ES-I3 (cell line): ENCODE data around the gene CNTN5.

Experiments
- H3K36me3 ChIP-seq: 2 replicates; pipeline ENCODE4 v1.6.1; 2013; ENCODE audit warnings: mild to moderate bottlenecking, low read length, control low read depth, moderate library complexity; ENCODE audit not compliant: insufficient read depth
- H3K4me1 ChIP-seq: 2 replicates; pipeline ENCODE4 v1.6.1; 2013; ENCODE audit warnings: mild to moderate bottlenecking, control low read depth, low read length; ENCODE audit not compliant: insufficient read depth
- H3K9ac ChIP-seq: 2 replicates; pipeline ENCODE4 v1.6.1; 2013; ENCODE audit warnings: low read depth, mild to moderate bottlenecking, low read length, moderate library complexity
- H3K9me3 ChIP-seq: 2 replicates; pipeline ENCODE4 v1.6.1; 2013; ENCODE audit warnings: mild to moderate bottlenecking, low read length, moderate library complexity; ENCODE audit not compliant: control insufficient read depth, insufficient read depth

The CNTN5 gene

DNA sequence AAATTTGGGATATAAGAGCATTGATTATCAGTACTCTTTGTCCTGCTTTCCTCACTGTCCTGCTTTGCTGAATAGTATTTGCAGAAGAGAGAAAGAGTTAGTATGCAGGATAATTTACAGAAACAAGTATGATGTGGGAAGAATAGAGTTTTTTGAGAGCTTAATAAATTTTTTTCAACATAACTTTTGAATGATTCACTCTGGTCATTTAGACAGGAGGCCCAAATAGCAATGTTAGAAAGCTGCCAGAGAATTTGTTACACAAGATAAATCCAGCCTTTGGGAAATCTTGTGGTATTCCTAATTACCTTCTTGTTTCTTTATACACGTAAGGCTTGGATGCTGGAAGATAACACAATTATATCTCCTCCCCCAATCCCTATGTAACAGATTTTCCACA lies 484.6 kb downstream of the CNTN5 start:
- no peak overlapping the region for H3K9ac ChIP-seq
- peaks cover 6% of the 10 kb centered on the region; the same call in 1 of the 2 replicates for H3K4me1 ChIP-seq
- no peaks in the 10 kb centered on the region for H3K9me3 ChIP-seq
- H3K36me3 ChIP-seq: no peaks in the 10 kb centered on the region

DNA sequence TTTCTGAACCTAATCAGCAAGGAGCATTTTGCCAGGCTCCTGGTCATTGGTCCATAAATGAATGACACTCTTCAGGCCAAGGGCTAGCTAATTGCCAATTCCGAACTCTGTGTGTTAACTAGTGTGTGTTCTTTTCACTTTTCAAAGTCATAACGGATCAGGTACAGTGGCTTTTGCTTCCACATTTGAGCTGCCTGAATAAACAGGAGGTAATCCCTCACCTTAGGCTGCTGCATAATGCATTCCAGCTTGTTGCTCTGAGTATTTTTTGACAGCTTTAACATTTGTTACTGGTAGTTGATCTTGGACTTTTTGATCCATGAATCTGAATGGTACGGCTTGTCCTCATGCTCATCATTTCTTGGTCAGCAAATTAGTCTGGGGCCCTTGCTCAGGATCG lies 485.1 kb downstream of the CNTN5 start:
- Histone ChIP-seq H3K9me3 (no peaks in the 10 kb centered on the region), H3K4me1 (peaks cover 6% of the 10 kb centered on the region; the same call in 1 of the 2 replicates), H3K36me3 (no peaks in the 10 kb centered on the region), H3K9ac (no peak overlapping the region)

DNA sequence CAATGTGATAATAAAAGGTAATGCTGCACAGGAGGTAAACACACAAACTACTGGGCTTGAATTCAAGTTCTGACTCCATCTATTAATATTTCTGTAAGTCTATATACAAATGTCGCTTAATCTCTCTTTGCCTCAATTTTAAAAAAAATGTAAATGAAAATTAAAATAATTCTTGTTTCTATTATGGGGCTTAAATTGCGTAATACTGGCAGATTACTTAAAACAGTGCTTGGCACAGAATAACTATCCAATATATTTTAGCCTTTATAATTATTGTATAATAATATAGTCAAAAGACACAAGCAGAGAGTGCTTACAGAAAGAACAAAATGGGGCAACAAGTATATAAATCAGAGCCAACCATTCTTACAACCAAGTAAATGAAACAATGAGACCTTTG lies 489.1 kb downstream of the CNTN5 start:
- H3K4me1 ChIP-seq: peaks cover 6% of the 10 kb centered on the region; the same call in 1 of the 2 replicates
- no peaks in the 10 kb centered on the region for H3K9me3 ChIP-seq

DNA sequence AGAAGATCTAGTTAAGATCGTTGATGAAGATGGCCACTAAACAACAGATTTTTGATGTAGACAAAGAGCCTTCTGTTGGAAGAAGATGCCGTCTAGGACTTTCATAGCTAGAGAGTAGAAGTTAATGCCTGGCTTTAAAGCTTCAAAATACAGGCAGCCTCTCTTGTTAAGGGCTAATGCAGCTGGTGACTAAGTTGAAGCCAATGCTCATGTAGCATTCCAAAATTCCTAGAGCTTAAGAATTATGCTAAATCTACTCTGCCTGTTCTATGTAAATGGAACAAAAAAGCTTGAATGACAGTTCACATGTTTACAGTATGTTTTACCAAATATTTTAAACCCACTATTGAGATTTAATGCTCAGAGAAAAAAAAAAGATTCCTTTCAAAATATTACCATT lies 492.6 kb downstream of the CNTN5 start:
- H3K9ac ChIP-seq: no peak overlapping the region
- H3K4me1 ChIP-seq: no peaks in the 10 kb centered on the region
- H3K9me3 ChIP-seq: no peaks in the 10 kb centered on the region
- no peaks in the 10 kb centered on the region for H3K36me3 ChIP-seq

More for the DNA sequence above, 489.1 kb downstream of the CNTN5 start:
- Histone ChIP-seq H3K9ac (no peak overlapping the region), H3K36me3 (no peaks in the 10 kb centered on the region)

DNA sequence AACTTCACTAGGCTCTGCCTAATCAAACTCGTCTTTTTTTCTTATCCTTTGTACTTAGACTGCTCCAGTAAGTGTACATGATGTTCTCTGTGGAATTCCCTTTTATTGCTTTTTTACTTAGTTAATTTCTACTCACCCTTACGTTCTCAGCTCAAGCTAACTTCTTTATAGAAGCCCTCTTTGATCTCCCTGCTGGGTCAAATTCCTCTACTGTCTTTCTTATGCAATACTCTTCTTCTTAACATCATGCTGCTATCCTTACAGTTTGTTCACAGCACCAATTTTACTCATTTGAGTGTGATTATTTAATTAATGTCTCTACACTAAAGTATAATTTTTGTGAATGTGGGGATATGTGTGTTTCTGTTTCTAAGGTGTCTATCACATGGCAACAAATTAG lies 498.3 kb downstream of the CNTN5 start:
- Histone ChIP-seq H3K9ac (no peak overlapping the region), H3K36me3 (no peaks in the 10 kb centered on the region), H3K4me1 (no peaks in the 10 kb centered on the region; the same call in 1 of the 2 replicates), H3K9me3 (no peaks in the 10 kb centered on the region)

DNA sequence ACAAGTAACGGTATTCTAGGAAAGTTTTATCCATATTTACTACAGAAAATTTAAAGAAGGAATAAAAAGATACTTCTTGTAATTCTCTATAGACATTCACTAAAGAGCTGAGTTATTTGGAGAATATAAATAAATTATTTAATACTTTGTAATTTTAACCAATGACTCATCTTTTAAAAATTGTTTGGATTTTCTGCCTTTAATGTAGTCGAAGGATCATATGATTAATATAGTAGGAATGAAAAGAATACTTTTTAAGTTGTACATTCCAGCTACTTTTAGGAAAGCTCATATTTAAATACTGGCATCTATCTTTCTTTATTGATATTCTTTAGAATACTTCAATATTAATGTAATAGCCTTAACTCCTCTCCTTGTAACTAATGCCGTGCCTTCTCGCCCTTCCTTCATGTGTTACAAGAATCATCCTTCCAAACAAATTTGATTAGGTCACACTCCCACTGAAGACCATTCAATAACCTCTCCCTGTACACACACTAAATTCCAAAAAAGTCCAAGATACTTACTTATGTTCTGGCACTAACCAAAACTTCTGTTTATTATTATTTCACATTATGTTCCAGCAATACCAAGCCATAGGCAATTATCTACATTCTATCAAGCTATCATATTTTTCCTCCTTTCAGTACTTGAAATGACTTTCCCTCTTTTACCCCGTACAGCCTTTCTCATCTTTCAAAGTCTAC lies 501.9 kb downstream of the CNTN5 start:
- H3K9ac ChIP-seq: no peak overlapping the region
- no peaks in the 10 kb centered on the region for H3K36me3 ChIP-seq
- no peaks in the 10 kb centered on the region for H3K9me3 ChIP-seq
- H3K4me1 ChIP-seq: peaks cover 4% of the 10 kb centered on the region; the same call in 1 of the 2 replicates

DNA sequence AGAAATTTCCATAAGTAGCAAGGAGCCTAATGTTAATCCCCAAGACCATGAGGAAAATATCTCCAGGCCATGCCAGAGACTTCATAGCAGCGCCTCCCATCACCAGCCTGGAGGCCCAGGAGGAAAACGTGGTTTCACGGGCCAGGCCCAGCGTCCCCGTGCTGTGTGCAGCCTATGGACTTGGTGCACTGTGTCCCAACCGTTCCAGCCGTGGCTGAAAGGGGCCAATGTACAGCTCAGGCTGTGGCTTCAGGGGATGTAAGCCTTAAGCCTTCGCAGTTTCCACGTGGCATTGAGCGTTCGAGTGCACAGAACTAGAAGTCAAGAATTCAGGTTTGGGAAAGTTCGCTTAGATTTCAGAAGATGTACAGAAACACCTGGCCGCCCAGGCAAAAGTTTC lies 510.7 kb downstream of the CNTN5 start:
- Histone ChIP-seq H3K36me3 (no peaks in the 10 kb centered on the region), H3K9me3 (no peaks in the 10 kb centered on the region), H3K9ac (no peak overlapping the region)

DNA sequence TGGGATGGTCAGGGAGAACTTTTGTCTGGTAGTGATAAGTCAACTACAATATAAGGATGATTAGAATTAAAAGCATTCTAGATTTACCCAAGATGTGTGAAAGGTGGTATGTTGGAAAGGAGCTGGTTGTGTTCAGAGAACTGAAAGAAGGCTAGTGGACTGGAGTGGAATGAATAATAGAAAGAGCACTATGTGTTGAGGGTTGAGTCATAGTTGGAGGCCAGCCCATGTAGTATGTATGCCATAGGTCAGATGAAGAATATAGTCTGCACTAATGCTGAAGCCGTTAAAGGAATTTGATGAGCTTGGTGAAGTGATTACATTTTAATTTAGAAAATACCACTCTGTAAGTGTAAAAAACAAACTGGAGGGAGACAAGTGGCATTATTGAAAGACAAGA lies 514.1 kb downstream of the CNTN5 start:
- Histone ChIP-seq H3K9ac (no peak overlapping the region), H3K4me1 (no peaks in the 10 kb centered on the region), H3K36me3 (no peaks in the 10 kb centered on the region), H3K9me3 (no peaks in the 10 kb centered on the region)

More for the DNA sequence above, 510.7 kb downstream of the CNTN5 start:
- peaks cover 4% of the 10 kb centered on the region; the same call in 1 of the 2 replicates for H3K4me1 ChIP-seq

DNA sequence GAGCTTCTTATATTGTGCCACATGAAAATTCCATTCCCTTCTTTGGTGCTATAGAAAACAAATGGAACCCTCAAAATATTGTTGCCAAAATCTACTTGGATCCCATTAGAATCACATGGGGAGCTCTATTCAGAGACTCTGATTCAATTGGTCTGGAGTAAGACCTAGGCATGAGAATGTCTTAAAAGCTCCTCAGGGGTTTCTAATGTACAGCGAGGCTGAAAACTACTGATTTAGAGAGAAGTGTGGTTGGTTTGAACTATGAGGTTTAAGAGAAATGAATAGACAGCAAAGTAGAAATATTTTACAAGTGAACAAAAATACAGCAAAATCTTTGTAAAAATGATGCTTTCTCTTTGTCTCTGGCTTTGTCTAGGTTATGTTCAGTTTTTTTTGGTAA lies 514.7 kb downstream of the CNTN5 start:
- Histone ChIP-seq H3K36me3 (no peaks in the 10 kb centered on the region), H3K9ac (no peak overlapping the region), H3K4me1 (no peaks in the 10 kb centered on the region), H3K9me3 (no peaks in the 10 kb centered on the region)

DNA sequence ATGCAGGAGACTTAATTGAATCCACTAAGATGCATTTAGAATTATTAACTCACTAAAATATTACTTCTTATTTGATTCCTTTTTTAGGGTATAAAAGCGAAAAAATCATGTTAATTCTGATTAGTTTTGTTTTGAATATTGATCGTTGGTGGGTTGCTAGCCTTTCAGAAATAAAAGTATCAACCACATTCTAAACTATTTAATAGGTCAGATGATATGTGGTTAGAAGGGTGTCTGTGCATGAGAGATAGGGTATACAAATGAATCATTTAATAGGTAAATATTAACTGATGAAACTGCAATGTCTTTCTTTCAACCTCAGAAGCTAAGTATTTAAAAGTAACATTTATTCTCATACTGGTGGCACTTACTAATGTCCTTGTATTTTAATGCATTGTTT lies 515.1 kb downstream of the CNTN5 start:
- H3K4me1 ChIP-seq: no peaks in the 10 kb centered on the region
- H3K9me3 ChIP-seq: no peaks in the 10 kb centered on the region
- no peaks in the 10 kb centered on the region for H3K36me3 ChIP-seq
- no peak overlapping the region for H3K9ac ChIP-seq

DNA sequence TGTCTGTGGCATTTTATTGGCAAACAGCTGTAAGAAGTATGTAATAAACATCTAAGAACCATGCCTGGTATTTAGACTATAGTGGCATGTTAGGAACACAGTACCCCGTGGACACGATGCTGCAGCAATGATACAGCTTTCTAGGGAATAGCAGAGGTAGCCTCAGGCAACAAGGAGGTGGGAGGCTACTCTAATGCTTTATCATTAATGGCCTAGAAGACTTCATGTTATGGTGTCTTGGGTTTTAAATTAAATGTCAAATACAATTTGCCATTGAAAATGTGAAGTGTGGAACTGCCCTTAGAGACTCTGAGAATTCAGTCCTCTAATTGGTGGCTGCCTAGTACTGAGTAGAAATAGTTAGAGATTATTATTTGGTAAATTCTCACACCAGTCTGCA lies 516.9 kb downstream of the CNTN5 start:
- no peaks in the 10 kb centered on the region for H3K9me3 ChIP-seq
- H3K9ac ChIP-seq: no peak overlapping the region
- no peaks in the 10 kb centered on the region for H3K36me3 ChIP-seq
- H3K4me1 ChIP-seq: no peaks in the 10 kb centered on the region

DNA sequence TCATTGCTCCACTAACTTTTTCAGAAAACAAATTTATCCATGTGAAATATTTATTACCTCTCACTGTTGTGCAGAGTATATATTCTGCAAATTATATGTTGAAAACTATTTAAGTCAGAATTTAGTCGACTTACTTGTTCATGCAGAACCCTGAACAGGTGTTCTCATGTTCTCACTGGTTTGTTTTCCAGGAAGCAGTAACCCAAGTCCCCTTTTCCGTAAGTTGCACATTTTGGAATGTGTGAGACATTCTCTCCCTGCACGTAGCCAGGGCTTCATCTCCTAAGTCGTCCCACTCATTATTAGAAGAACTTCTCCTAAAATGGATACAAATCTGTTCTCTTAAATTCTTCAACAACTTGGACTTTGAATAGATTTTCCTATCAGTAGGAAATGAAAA lies 524.9 kb downstream of the CNTN5 start:
- H3K9ac ChIP-seq: no peak overlapping the region
- H3K36me3 ChIP-seq: no peaks in the 10 kb centered on the region
- H3K4me1 ChIP-seq: no peaks in the 10 kb centered on the region
- H3K9me3 ChIP-seq: no peaks in the 10 kb centered on the region

DNA sequence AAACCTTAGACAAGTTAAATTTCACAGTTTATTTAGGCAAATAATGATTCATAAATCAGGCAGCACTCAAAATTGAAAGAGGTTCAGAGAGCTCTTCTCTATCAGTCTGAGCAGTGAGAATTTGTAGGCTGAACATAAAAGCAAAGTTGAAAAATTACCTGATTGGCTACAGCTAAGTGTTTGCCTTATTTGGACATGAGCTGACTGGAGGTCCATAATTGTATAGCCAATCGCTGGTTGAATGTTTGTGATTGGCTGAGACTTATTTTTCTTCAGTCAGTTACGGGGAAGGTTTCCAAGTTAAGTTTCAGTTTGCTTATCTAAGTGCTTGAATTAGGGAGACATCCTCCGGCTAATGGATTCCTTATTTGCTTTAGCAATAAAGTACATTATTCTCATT lies 527.5 kb downstream of the CNTN5 start:
- Histone ChIP-seq H3K9ac (no peak overlapping the region), H3K4me1 (no peaks in the 10 kb centered on the region), H3K36me3 (no peaks in the 10 kb centered on the region), H3K9me3 (no peaks in the 10 kb centered on the region)

DNA sequence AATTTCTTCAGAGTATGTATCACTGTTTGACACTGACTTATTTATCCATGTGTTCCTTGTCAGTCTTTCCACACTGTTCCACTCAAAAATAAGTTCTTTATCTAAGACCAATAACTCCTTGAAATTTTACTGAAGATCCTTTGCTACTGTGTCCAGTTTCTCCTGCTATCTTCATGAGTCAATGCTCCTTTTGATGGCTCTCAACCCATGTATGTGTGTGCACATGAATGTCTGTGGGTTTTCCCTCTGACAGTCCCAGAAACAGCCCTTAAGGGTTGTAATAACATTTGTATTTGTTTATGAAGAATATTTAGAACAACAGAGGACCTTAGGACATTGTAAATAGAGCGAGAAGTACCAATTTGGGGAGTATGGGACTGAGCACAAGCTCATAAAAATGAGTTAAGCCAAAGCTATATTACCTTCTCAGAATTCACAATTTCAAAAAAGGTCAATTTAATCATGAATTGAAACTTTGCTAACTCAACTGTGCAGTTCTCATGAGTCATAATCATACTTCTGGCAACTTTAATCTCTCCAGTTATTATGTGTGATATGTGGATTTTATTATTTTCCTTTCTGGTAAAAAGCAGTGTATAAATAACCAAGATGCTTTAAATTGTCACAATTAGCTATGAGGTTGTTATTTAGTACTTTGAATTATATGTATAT lies 533.6 kb downstream of the CNTN5 start:
- Histone ChIP-seq H3K36me3 (no peaks in the 10 kb centered on the region), H3K9me3 (no peaks in the 10 kb centered on the region), H3K4me1 (no peaks in the 10 kb centered on the region), H3K9ac (no peak overlapping the region)

DNA sequence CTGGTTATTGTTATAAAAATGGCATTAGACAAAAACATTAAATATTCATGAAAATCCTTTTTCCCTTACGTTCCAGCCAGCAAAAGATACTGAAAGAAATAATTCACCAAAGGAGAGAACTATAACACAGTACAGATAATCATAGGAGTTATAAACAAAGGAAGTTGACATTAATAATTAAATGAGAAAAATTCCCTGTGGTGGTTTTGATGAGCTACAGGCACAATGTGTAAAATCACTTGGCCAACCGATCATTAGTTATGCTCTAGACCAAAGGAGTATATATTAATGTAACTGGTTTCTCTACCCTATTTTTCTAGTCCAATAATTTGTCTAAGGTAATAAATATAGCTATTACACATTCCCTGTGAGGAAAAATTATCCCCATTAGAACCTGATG lies 534.7 kb downstream of the CNTN5 start:
- H3K4me1 ChIP-seq: no peaks in the 10 kb centered on the region
- H3K9me3 ChIP-seq: no peaks in the 10 kb centered on the region
- no peak overlapping the region for H3K9ac ChIP-seq
- no peaks in the 10 kb centered on the region for H3K36me3 ChIP-seq
